ENCODE measurements around the gene KLF11.

- TF ChIP-seq CTCF (IDR thresholded peaks at IDR 0.05) = no peak
- TF ChIP-seq EP300 (IDR thresholded peaks at IDR 0.05) = no peak
- no peak for TF ChIP-seq POLR2A (IDR thresholded peaks at IDR 0.05)
Measured at GRCh38 chr2:9997936-9998335, 45.4 kb upstream of the KLF11 start.

Measured in ovary (tissue), 3 donors.